AG08395 (cell line): Measurements from ENCODE around the gene SRCIN1.

Experiments used
- DNase-seq: peaks from one replicate; pipeline ENCODE4 v3.0.0; 2012; ENCODE audit warnings: mixed read lengths, low spot score

Gene SRCIN1

DNA sequence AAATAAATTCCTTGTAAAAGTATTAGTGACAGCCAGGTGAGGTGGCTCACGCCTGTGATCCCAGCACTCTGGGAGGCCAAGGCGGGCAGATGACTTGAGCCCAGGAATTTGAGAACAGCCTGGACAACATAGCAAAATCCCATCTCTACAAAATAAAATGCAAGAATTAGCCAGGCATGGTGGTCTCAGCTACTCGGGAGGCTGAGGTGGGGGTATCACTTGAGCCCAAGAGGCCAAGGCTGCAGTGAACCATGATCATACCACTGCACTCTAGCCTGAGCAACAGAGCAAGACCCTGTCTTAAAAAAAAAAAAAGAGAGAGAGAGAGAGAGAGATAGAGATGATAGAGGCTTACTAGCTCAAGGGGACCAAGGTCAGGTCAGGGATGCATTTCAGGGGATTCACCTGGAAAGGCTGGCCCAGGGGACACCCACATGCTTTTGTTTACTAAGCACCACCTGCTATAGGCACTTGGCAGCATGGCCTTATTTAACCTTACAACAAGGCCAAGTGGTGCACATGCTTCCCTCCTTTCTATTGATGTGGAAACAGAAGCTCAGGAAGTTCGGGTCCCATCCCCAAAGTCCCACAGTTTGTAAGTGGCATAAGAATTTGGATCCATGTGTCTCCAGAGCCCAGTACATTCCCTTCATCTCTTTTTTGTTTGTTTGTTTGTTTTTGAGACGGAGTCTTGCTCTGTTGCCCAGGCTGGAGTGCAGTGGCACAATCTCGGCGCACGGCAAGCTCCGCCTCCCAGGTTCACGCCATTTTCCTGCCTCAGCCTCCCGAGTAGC, 12.4 kb upstream of the SRCIN1 start:
- DNase-seq = no peak

DNA sequence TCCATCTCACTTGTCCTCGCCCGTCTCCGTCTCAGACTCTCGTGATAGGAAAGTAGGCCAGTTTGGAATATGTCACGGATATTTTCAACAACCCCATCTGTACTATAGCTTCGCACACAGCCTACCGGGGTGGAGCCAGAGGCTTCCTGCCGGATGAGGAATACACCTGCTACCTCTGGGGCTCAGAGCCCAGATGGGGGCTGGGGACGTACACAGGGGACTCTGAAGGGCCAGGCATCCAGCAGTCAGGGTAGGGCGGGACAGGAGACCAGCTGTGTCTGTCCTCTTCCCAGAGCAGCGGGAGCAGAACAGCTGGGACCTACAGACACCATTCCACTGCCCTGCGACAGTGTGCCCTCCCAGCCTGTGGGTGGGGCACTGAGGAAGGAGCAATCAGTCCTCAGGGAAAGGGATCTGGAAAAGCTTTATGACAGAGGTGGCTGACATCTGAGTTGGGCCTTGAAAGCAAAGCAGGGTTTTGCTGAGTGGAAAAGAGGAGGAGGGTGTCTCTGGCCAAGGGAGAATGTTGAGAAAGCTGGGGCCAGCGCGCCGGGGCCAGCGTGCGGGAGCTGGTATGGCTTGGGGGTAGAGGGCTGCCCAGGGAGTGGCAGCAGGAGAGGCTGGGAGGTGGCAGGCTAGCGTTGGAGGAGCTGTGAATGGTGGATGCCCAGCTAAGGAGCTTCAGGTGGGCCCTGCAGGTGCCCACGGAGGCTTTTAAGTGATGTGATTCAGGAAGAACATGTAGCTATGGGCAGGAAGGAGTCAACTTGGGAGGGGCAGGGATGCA, 11.5 kb upstream of the SRCIN1 start:
- DNase-seq = no peak

DNA sequence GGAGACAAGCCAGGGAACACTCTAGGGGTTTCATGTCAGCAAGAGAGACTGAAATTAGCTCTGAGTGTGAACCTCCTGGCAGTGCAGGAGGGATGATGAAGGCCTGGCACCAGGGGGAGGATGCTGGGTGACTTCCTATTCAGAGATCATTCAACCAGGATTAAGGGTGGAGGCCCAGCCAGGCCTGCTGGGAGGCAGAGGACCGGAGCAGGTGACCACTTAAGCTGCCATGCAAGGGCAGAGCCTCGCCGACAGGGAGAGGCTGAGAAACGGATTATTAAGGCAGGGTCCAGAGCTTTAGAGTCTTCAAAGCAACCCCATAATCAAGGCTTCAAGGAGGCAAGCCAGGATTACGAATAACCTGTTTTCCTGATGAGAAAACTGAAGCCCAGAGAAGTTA, 10.6 kb upstream of the SRCIN1 start:
- DNase-seq = no peak

DNA sequence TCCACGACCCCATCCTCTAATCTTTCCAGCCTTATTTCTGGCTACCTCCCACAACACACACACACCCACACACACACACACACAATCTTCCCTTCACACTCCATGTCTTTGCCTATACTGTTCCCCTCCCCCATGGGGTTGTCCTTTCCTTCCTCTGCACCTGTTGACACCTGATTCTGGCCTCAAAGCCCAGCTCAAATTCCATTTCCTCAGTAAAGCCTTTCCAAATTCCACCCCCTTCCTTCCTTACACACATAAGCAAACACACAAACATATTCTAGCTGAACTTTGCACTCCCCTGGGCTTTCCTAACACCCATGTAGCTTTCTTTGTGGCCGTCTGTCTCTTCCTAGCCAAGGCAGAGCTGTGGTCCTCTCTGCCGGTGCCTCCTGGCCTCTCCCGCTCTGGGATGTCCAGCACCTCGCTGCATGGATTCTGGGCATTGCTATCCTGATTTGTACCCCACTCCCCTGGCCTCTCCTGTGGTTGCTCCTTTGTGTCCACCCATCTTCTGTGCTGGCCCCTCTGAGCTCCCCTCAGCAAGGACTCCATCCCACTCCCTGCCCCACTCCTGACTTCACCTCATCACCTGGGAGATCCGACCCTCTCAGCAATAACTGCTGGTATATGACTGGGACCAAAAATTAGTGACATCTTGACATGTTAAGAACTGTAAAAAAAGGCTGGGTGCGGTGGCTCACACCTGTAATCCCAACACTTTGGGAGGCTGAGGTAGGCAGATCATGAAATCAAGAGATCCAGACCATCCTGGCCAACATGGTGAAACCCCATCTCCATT, 8.4 kb upstream of the SRCIN1 start:
- no peak for DNase-seq

DNA sequence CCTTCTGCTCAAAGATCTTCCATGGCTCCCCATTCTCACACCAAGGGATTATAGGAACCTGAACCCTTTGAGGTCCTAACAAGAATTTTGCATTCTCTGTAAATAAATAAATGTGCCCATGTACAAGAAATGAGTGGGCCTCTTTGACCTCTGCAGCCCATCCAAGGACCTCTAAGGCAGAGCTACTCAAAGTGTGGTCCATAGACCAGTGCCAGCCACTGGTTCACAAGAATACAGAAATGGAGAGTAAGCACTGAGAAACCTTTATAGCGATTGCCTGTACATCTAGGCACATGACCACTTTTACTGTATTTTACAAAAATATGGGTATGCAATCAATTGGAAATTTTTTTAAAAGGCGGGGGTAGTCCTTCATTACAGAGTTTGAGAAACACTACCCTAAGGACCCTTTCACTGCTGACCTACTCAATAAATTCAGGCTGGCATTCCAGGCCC, 7.8 kb upstream of the SRCIN1 start:
- DNase-seq = no peak

DNA sequence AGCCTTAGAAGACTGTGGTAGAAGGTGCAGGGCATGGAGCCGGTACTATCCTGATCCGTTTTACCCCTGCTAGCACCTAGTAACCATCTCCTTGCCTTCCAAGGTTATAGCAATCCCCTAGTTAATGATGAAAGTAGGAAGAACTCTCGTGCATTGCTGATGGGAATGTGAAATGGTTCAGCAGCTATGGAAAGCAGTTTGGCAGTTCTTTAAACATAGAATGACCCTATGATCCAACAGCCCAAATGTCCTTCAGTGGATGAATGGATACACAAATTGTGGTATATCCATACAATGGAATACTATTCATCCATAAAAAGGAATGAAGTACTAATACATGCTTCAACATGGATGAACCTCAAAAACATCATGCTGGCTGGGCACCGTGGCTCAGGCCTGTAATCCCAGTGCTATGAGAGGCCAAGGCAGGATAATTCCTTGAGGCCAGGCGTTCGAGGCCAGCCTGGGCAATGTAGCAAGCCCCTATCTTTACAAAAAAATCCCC, 6.2 kb upstream of the SRCIN1 start:
- DNase-seq = no peak

DNA sequence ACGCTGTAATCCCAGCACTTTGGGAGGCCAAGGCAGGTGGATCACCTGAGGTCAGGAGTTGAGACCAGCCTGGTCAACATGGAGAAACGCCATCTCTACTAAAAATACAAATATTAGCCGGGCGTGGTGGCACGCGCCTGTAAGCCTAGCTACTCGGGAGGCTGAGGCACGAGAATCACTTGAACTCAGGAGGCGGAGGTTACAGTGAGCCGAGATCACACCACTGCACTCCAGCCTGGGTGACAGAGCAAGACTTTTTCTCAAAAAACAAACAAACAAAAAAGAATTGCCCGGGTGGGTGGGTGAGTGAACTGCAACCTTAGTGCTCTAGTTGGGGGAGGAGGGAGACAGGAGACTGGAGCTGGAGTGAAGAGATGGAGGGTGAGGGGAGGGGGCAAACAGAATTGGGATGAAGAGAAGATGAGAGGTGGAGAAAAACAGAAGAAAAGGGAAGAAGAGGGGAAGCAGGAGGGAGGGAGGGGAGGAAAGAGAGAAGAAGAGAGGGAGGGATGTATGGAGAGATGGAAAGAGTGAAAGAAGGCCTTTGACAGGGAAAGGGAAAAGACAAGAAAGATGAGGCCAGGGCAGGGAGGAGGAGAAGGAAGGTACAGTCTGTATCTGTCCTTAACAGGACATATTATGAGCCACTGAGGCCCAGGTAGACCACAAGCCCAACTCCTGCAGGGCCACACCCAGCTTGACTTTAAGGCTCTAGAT, 5.5 kb upstream of the SRCIN1 start:
- DNase-seq = no peak

DNA sequence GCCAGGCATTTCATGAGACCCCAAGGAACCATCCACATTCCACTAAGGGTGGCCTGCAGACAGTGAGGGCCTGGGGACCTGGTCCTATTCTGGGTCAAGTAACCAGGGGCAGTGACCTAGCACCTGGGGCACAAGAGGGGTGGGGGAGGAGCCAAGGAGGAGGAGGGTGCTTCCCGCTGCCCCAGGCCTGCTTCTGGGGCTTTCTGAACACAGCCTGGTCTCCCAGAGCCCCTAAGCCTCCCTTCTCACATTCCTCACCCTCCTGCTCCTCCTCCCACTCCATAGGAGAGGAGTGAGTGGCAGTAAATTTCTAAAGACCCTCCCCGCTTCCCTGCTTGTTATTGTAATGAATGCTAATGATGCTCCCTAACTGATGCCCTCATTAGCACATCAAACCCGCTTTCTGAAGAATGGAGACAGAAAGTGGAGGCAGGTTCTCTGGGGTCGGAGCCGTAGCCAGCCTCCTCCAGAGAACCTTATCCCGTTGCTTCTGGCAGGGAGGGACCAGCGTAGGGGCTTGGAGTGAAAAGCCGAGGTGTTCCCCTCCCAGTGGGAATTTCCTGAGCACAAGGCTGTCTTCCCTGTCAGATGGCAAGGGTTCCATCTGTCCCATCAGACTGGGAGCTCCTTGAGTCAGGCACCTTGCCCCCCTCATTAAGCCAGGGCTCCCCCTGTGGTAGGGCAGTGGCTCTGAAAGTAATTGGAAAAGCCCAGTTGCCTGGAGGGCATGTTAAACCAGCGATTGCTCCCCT, 3.7 kb upstream of the SRCIN1 start:
- DNase-seq = no peak

DNA sequence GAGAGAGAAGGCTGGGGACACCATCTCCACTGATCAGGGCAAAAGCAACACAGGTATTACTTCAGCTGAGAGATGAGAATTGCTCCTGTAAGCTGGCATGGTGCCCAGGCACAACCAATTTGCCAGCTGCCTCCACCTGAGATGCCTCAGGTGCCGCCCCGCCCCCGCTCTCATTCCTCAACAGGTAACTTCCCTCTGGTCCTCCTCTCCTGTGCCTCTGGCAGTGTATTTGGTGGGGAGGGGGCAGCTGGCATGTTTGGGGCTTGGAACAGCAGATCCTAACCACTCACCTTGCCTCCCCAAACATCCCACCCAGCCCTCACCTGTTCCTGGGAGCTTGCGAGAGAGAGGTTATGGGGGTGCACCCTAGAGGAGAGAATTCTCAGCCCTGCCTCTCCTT, 2.9 kb upstream of the SRCIN1 start:
- DNase-seq = no peak

DNA sequence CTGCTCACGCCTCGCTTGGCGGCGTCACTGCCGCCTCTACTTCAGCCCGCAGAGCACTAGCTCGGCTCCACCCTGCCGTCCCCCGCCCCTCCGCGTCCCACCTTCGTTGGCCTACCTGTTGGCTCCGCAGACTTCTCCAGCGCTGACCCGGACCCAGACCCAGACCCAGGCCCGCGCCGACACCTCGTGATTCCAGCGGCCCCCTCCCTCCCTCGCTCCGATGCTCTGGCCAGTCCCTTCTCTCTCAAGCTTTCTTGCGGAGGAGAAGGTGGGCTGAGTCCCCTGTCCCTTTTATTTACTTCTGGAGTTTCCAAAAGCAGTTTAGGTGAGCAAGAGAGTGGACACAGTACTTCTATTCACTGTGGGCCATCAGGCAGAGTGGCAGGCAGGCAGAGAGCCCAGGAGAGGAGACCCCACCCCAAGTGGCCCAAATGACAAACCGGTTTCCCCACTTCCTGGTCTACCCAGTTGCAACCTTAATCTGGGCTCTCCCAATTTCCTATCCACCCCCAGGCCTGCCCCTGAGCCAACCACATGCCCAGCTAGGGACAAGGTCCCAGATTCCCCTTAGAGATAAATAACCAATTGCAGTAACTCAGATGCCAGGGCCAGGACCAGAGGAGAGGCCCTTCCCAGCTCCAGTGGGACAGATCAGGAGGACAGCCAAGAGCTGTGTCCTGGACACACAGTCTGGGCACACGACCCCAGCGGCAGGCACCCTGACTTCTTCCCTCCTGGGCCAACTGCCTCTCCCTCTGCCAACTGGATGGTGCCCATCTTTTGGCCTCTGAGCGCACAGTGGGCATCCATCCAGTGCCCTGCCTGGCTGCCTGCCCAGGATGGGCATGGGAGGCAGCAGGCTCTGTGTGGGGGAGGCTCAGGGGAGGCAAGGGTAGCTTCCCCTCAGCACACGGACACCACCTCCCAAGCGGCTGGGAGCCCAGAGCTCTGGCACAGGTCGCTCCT, 1.2 kb upstream of the SRCIN1 start:
- DNase-seq = no peak

DNA sequence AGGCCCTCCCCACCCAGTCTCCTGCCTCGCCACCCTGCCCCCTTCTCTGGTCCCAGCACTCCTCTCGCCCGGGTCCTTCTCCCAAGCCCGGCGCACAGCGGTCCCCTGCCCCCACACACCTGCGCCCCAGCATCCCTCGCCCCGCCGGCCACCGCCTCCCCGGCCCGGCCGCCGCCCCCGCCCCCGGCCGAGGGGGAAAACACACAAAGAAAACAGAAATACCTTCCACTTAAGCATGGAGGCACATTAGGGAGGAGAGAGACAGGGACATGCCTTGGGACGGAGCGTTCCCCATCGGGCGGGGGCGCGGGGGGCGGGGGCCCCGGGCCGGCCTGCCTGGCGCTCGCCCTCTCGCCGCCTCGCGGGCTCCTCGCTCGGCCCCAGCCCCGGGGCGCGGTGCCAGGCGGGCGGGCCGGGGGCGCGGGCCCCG, 326 bp downstream of the SRCIN1 start:
- DNase-seq = no peak

DNA sequence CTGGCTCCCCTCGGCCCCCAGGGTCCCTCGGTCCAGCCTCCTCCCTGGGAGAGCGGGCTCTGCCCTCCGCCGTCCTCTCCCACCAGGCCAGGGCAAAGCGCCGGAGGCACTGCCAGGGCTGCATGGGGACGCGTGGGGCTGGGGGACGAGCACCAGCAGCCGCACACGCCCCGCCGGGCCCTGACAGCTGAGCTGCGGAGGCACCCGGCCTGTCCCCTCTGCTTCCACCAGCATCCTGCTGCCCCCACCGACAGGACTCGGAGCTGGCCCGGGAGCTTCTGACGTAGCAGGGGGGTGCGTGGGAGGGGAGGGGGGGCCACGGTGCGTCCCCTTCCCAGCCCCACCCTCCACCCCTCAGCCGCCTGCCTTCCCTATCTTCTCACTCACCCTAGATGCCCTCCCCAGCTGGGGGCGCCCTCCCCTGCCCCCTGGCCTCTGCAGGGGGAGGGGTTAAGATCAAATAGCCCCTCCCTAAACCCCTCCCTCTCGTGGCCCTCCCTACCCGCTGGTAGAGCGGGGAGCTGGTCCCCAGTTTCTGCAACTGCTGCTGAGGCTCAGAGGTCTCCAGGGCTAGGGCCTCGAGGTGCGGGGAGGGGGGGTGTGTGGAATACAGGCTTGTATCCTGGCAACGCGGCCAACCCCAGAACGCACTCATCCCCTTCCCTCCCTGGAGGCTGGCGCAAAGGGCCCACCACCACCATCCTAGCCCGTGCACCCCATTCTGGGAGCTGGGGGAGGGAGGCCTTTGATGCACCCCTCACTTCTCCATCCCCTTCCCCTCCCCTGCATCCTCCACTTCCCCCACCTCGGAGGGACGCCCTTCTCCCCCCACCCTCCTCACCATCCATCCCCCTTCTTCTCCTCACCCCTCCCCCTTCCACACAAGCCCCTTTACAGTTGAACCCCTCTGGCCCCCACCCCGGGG, 1.0 kb downstream of the SRCIN1 start:
- no peak for DNase-seq

DNA sequence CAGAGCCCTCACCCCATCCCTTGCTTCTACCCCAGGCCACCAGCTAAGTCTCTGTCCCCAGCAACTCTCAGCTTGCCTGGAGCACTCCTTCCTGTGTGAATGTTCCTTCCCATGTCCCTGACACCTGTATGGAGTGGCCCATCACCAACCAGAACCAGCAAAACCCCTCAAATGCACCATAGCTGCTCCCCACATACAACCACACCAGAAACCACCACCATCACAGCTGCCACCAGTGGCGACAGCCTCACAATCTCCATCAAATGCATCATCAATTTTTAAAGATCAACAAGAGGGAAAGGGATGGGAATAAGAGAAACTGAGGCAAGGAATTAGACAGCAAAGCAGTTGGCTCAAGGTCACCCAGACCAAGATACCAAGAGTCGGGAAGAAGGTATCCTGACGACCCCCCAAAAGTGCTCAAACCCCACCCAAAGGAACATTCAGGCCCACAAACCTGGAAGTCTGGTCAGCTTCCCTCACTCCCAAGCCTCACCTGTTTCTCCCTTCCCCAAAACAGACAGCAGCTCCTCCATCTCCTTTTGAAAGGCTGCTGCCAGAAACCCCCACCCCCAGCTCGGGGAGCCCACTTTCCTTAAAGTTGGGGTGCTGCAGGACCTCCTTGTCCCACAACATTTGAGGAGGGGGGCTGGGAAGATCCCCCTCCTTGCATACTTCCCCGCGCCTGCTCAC, 1.8 kb downstream of the SRCIN1 start:
- DNase-seq = no peak

DNA sequence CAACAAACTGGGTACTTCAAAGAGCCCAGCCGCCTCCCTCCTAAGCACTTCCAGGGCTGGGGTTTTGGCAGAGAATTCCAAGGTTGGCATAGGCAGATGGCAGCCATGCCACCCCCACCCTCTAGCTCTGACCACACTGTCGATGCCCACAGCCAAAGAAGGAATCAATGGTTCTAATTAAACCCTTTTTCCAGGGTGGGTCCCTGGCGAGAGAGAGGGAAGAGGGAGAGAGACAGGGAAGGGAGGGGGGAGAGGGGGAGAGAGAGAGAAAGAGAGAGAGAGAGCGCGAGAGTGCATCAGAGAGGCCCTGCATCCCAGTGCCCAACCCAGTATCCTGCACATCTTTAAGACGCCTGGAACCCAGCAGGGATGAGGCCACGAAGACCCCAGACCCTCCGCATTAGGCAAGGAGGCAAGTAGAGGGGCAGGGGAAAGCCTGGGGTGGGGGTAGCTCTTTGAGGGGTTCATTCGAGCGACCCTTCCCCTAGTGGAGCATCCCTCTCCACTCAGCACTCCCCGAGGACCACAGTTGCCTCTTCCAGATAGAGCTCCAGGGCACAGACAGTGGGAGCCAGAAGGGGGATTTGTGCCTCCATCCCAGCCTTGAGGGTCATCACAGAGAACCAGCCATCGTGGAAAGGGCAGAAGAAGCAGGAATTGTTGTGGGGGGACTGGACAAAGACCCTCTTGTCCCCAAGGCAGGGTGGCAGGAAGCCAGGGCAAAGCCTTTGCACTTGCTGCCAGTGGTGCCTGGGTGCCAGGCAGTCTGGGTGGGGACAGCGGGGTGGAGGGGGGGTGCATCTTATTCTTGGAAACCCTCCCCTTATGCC, 2.6 kb downstream of the SRCIN1 start:
- no peak for DNase-seq

DNA sequence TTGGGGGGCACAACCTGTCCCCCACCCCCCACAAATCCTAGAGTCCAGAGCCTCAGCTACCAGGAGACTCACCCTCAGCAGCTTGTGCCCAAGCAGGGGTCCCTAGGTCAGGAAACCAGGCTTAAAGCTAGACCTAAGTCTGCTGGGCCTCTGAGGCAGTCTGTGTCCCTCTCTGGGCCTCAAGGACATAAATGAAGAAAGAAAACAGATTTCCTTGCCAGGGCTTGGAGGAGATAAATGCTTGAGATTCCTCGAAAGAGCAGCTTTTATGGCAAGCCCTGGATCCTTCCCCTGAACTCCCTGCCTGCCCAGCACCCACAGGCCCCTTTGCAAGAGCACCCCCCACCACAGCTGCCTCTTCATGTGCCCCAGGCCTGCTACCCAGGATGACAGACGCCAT, 3.3 kb downstream of the SRCIN1 start:
- DNase-seq = no peak

DNA sequence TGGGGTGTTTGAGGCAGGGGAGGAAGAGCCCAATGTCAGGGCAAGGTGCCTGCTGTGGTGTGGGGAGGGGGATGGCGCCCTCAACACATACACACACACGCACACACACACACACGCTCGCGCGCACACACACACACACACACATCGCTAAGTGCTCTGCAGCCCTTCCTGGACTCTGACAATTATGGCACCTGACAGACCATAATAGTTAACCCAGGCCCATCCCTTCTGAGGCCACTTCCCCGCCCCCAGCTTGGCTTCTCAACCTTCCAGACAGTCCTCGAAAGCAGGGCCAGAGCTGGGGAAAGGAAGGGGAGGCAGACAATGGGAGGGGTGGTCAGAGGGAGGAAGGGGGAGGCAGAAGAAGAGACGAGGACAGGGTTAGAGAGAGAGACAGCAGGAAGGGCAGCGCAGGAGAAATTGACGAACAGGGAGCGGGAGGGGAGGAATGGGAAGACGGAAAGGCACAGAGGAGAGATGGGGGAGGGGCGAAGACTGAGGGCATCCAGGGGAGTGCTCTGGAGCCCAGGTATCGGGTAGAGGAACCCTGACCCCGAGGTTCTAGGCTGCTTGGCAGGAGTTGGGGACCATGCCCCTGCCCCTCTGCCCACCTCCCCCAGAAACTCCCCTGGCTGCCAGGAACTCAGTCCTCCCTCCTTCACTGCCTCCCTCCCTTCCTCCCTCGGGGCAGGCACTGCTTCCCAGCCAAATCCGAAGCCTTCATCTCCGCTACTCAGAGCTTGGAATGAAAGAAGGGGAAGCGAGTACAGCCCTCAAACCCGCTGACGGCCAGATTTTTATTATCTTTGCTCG, 4.0 kb downstream of the SRCIN1 start:
- no peak for DNase-seq
